ENCODE results near the gene ACTR6.
A peak's percentile ranks its signal among the peaks of the same experiment; 100 is the strongest.
"Not testable (repeated sequence)": the region's sequence is repeated elsewhere in the genome, so short reads cannot be mapped to it uniquely, and the experiment has no call there.

The ACTR6 gene

GRCh38 chr12:100185361-100185894, 15.2 kb upstream of the ACTR6 start:
- DNase-seq: no peak

GRCh38 chr12:100186071-100186470, 14.5 kb upstream of the ACTR6 start:
- no peak for DNase-seq

- DNase-seq: no peak
These were observed 13.5 kb upstream of the ACTR6 start for GRCh38 chr12:100187068-100187467.

- DNase-seq: no peak
These were observed 12.6 kb upstream of the ACTR6 start for GRCh38 chr12:100187857-100188519.

- DNase-seq: not testable (repeated sequence)
These were observed 11.6 kb upstream of the ACTR6 start for GRCh38 chr12:100188888-100189635.

GRCh38 chr12:100189636-100190394, 10.8 kb upstream of the ACTR6 start:
- no peak for DNase-seq

GRCh38 chr12:100193085-100193484, 7.5 kb upstream of the ACTR6 start:
- no peak for DNase-seq

GRCh38 chr12:100197486-100197885, 3.1 kb upstream of the ACTR6 start:
- DNase-seq: no peak

- DNase-seq: no peak
These were observed 1.6 kb upstream of the ACTR6 start for GRCh38 chr12:100199023-100199346.

GRCh38 chr12:100199347-100200149, 1.1 kb upstream of the ACTR6 start:
- DNase-seq: peak; percentile 70

GRCh38 chr12:100201604-100202423, 1.2 kb downstream of the ACTR6 start:
- no peak for DNase-seq

GRCh38 chr12:100207311-100207710, 6.7 kb downstream of the ACTR6 start:
- DNase-seq: no peak

- DNase-seq: no peak
These were observed 8.2 kb downstream of the ACTR6 start for GRCh38 chr12:100208834-100209233.

GRCh38 chr12:100211698-100212097, 11.1 kb downstream of the ACTR6 start:
- DNase-seq: no peak

- DNase-seq: no peak
These were observed 12.6 kb downstream of the ACTR6 start for GRCh38 chr12:100213016-100213891.

- DNase-seq: no peak
These were observed 13.9 kb downstream of the ACTR6 start for GRCh38 chr12:100214518-100214917.

- DNase-seq: no peak
These were observed 14.6 kb downstream of the ACTR6 start for GRCh38 chr12:100215209-100215608.

GRCh38 chr12:100216337-100216736, 15.7 kb downstream of the ACTR6 start:
- no peak for DNase-seq

GRCh38 chr12:100219328-100220109, 18.9 kb downstream of the ACTR6 start:
- no peak for DNase-seq

GRCh38 chr12:100221523-100221922, 20.9 kb downstream of the ACTR6 start:
- no peak for DNase-seq

Data from retina (tissue), 1 donor.